ENCODE data around the gene GCC2.
"Not testable (repeated sequence)": the region's sequence is repeated elsewhere in the genome, so short reads cannot be mapped to it uniquely, and the experiment has no call there.

The GCC2 gene

GRCh38 chr2:108444941-108445840 is 3.8 kb upstream of the GCC2 start:
- no peak for FAIRE-seq

GRCh38 chr2:108446703-108447102 is 2.3 kb upstream of the GCC2 start:
- DNase-seq (ENCODE audit: low spot score) (no peak), FAIRE-seq (no peak)

More at GRCh38 chr2:108444941-108445840, 3.8 kb upstream of the GCC2 start:
- no peak for DNase-seq (ENCODE audit: low spot score)

GRCh38 chr2:108447947-108448677 is 894 bp upstream of the GCC2 start:
- DNase-seq (ENCODE audit: low spot score): no peak
- FAIRE-seq: no peak

GRCh38 chr2:108449410-108450130 is 564 bp downstream of the GCC2 start:
- DNase-seq (ENCODE audit: low spot score): peak; percentile 28
- FAIRE-seq: no peak

GRCh38 chr2:108450863-108451262 is 1.9 kb downstream of the GCC2 start:
- DNase-seq (ENCODE audit: low spot score) (no peak), FAIRE-seq (no peak)

GRCh38 chr2:108451976-108452375 is 3.0 kb downstream of the GCC2 start:
- FAIRE-seq (no peak), DNase-seq (ENCODE audit: low spot score) (no peak)

- FAIRE-seq; DNase-seq (ENCODE audit: low spot score): not testable (repeated sequence)
Observed at GRCh38 chr2:108453530-108453929, 4.5 kb downstream of the GCC2 start.

GRCh38 chr2:108454440-108454839 is 5.4 kb downstream of the GCC2 start:
- no peak for FAIRE-seq
- no peak for DNase-seq (ENCODE audit: low spot score)

- DNase-seq (ENCODE audit: low spot score) (no peak), FAIRE-seq (no peak)
Observed at GRCh38 chr2:108455571-108455970, 6.6 kb downstream of the GCC2 start.

- no peak for DNase-seq (ENCODE audit: low spot score)
- FAIRE-seq: peak; percentile 83
Observed at GRCh38 chr2:108458082-108458481, 9.1 kb downstream of the GCC2 start.

- FAIRE-seq: no peak
- DNase-seq (ENCODE audit: low spot score): no peak
Observed at GRCh38 chr2:108459441-108459840, 10.4 kb downstream of the GCC2 start.

GRCh38 chr2:108460345-108461037 is 11.5 kb downstream of the GCC2 start:
- FAIRE-seq (no peak), DNase-seq (ENCODE audit: low spot score) (no peak)

GRCh38 chr2:108477099-108477498 is 28.1 kb downstream of the GCC2 start:
- FAIRE-seq (no peak), DNase-seq (ENCODE audit: low spot score) (no peak)

- FAIRE-seq: no peak
- DNase-seq (ENCODE audit: low spot score): no peak
Observed at GRCh38 chr2:108485253-108485652, 36.2 kb downstream of the GCC2 start.

GRCh38 chr2:108490506-108491122 is 41.6 kb downstream of the GCC2 start:
- no peak for FAIRE-seq

GRCh38 chr2:108491848-108492247 is 42.8 kb downstream of the GCC2 start:
- FAIRE-seq (no peak), DNase-seq (ENCODE audit: low spot score) (no peak)

More at GRCh38 chr2:108490506-108491122, 41.6 kb downstream of the GCC2 start:
- DNase-seq (ENCODE audit: low spot score): no peak

GRCh38 chr2:108492364-108492763 is 43.4 kb downstream of the GCC2 start:
- peak; percentile 65 for DNase-seq (ENCODE audit: low spot score)
- FAIRE-seq: no peak

- DNase-seq (ENCODE audit: low spot score); FAIRE-seq: not testable (repeated sequence)
Observed at GRCh38 chr2:108496167-108496566, 47.2 kb downstream of the GCC2 start.

GRCh38 chr2:108507620-108508019 is 58.6 kb downstream of the GCC2 start:
- not testable (repeated sequence) for FAIRE-seq; DNase-seq (ENCODE audit: low spot score)

- FAIRE-seq; DNase-seq (ENCODE audit: low spot score): not testable (repeated sequence)
Observed at GRCh38 chr2:108512431-108512830, 63.4 kb downstream of the GCC2 start.

Data from urothelium cell line (cell line).